ENCODE results near the gene KRT15.

DNA sequence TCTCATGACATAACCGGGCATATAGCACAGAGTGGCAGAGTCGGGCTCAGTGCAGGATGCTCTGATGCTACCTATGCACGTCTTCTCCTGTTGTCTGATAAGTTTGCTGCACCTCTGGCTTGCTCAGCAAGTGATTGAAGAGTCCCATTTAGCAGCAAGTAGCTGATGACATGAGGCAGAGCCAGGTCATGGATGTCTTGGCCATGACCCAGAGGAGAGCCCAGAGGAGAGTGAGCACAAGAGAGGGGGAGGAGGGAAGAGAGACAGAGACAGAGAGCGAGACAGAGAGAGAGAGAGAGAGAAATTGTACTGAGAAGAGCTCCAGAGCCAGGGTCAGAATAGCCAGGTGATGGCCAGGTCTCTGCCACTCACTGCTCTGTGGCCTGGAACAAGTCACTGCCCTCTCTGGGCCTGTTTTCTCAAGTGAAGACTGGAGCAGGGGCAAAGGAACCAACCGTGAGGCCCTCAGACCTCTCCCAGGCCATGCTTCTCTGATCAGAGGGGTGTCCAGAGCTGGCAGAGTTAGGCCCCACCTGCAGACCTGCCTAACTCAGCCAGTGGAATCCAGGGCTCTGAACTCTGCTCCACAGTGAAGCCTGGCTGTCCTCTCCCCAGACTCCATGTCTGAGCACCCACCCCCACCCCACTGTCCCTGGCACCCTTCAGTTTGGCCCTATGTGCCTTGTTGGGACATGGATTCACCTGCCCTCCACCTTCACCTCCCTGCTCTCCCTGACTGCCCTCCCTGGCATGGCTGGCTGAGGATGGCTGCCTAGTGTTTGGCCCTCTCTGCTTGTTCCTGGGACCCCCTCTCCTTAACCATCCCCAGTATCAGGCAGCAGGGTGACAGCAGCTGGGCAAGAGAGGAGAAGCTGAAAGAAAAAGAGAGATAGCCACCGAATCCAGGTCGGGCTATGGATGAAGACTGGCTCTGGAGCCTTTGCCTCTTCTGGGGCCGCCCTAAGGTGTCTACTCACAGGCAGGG, 33.5 kb downstream of the KRT15 start:
- TF ChIP-seq, protein P1, sequence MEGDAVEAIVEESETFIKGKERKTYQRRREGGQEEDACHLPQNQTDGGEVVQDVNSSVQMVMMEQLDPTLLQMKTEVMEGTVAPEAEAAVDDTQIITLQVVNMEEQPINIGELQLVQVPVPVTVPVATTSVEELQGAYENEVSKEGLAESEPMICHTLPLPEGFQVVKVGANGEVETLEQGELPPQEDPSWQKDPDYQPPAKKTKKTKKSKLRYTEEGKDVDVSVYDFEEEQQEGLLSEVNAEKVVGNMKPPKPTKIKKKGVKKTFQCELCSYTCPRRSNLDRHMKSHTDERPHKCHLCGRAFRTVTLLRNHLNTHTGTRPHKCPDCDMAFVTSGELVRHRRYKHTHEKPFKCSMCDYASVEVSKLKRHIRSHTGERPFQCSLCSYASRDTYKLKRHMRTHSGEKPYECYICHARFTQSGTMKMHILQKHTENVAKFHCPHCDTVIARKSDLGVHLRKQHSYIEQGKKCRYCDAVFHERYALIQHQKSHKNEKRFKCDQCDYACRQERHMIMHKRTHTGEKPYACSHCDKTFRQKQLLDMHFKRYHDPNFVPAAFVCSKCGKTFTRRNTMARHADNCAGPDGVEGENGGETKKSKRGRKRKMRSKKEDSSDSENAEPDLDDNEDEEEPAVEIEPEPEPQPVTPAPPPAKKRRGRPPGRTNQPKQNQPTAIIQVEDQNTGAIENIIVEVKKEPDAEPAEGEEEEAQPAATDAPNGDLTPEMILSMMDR (IDR thresholded peaks at IDR 0.05; ENCODE audit: low read length): no peak
- no peak for TF ChIP-seq EZH2 (IDR thresholded peaks at IDR 0.05; ENCODE audit: borderline replicate concordance, low read length)

Data from OCI-LY1 (cell line).